ENCODE data around the gene OR1K1. TPM values are rescaled to one million over a fixed set of nuclear protein-coding genes. Genes with fewer than 3 reads are reported as not detected.

The OR1K1 gene
- total and polyA plus RNA-seq, 2 experiments from 2014 or later = not detected

GRCh38 chr9:122777052-122777451, 22.9 kb upstream of the OR1K1 start:
- H3K9me2 ChIP-seq (replicated peaks; ENCODE audit: insufficient read depth) = no peaks in the 10 kb centered on the region
- H3K4me2 ChIP-seq = no peak overlapping the region
- H2AFZ ChIP-seq = no peak overlapping the region
- H3K4me3 ChIP-seq = no peak overlapping the region
- TF ChIP-seq CTCF (IDR thresholded peaks at IDR 0.05; ENCODE audit: poor library complexity) (no peak), EZH2phosphoT487 (IDR thresholded peaks at IDR 0.05; ENCODE audit: low read depth, severe bottlenecking, unreplicated experiment) (no peak), EZH2 (IDR thresholded peaks at IDR 0.05; ENCODE audit: borderline replicate concordance) (no peak)
- no peaks in the 10 kb centered on the region for H3K36me3 ChIP-seq (replicated peaks; ENCODE audit: insufficient read depth, low read depth)
- H3K9me3 ChIP-seq (ENCODE audit: low read depth) = no peaks in the 10 kb centered on the region
- no peaks in the 10 kb centered on the region for H4K20me1 ChIP-seq (ENCODE audit: insufficient read depth, poor library complexity, severe bottlenecking)
- no peaks in the 10 kb centered on the region for H3K27me3 ChIP-seq
- no peak overlapping the region for H3K27ac ChIP-seq
- DNase-seq (ENCODE audit: low spot score) = no peak
- H3K79me2 ChIP-seq = no peaks in the 10 kb centered on the region
- WGBS (ENCODE audit: low lambda C conversion rate, missing lambda C conversion rate) = 73% methylated on average over 8 of the region's 8 CpGs
- no peaks in the 10 kb centered on the region for H3K4me1 ChIP-seq (ENCODE audit: insufficient read depth)

GRCh38 chr9:122777935-122778627, 21.8 kb upstream of the OR1K1 start:
- DNase-seq (ENCODE audit: low spot score) = no peak
- Histone ChIP-seq H4K20me1 (ENCODE audit: insufficient read depth, poor library complexity, severe bottlenecking) (no peaks in the 10 kb centered on the region), H3K9me3 (ENCODE audit: low read depth) (no peaks in the 10 kb centered on the region), H3K4me3 (no peak overlapping the region), H3K4me2 (no peak overlapping the region), H3K79me2 (no peaks in the 10 kb centered on the region), H2AFZ (no peak overlapping the region), H3K27me3 (no peaks in the 10 kb centered on the region), H3K9me2 (replicated peaks; ENCODE audit: insufficient read depth) (no peaks in the 10 kb centered on the region), H3K36me3 (replicated peaks; ENCODE audit: insufficient read depth, low read depth) (no peaks in the 10 kb centered on the region), H3K4me1 (ENCODE audit: insufficient read depth) (no peaks in the 10 kb centered on the region), H3K27ac (no peak overlapping the region)
- TF ChIP-seq CTCF (IDR thresholded peaks at IDR 0.05; ENCODE audit: poor library complexity) (no peak), EZH2 (IDR thresholded peaks at IDR 0.05; ENCODE audit: borderline replicate concordance) (no peak), EZH2phosphoT487 (IDR thresholded peaks at IDR 0.05; ENCODE audit: low read depth, severe bottlenecking, unreplicated experiment) (no peak)
- WGBS (ENCODE audit: low lambda C conversion rate, missing lambda C conversion rate) = 74% methylated on average over 3 of the region's 3 CpGs

- no peak for TF ChIP-seq CTCF (IDR thresholded peaks at IDR 0.05; ENCODE audit: poor library complexity)
- no peak for TF ChIP-seq EZH2phosphoT487 (IDR thresholded peaks at IDR 0.05; ENCODE audit: low read depth, severe bottlenecking, unreplicated experiment)
- no peak for TF ChIP-seq EZH2 (IDR thresholded peaks at IDR 0.05; ENCODE audit: borderline replicate concordance)
- no peak for DNase-seq (ENCODE audit: low spot score)
- Histone ChIP-seq H4K20me1 (ENCODE audit: insufficient read depth, poor library complexity, severe bottlenecking) (no peaks in the 10 kb centered on the region), H3K79me2 (no peaks in the 10 kb centered on the region), H3K36me3 (replicated peaks; ENCODE audit: insufficient read depth, low read depth) (no peaks in the 10 kb centered on the region), H3K4me3 (no peak overlapping the region), H2AFZ (no peak overlapping the region), H3K4me1 (ENCODE audit: insufficient read depth) (no peaks in the 10 kb centered on the region), H3K27ac (no peak overlapping the region), H3K9me2 (replicated peaks; ENCODE audit: insufficient read depth) (no peaks in the 10 kb centered on the region), H3K9me3 (ENCODE audit: low read depth) (no peaks in the 10 kb centered on the region), H3K27me3 (no peaks in the 10 kb centered on the region), H3K4me2 (no peak overlapping the region)
- 70% methylated on average over 3 of the region's 3 CpGs for WGBS (ENCODE audit: low lambda C conversion rate, missing lambda C conversion rate)
These were observed 20.7 kb upstream of the OR1K1 start for GRCh38 chr9:122779181-122779580.
